ENCODE measurements around the gene GNLY. TPM values are rescaled to one million over a fixed set of nuclear protein-coding genes. Genes with fewer than 3 reads are reported as not detected.
"Not testable (repeated sequence)": the region's sequence is repeated elsewhere in the genome, so short reads cannot be mapped to it uniquely, and the experiment has no call there.

GNLY gene
- polyA plus RNA-seq, 1 of the 3 experiments (the other 2 are of a cell fraction) = not detected

DNA sequence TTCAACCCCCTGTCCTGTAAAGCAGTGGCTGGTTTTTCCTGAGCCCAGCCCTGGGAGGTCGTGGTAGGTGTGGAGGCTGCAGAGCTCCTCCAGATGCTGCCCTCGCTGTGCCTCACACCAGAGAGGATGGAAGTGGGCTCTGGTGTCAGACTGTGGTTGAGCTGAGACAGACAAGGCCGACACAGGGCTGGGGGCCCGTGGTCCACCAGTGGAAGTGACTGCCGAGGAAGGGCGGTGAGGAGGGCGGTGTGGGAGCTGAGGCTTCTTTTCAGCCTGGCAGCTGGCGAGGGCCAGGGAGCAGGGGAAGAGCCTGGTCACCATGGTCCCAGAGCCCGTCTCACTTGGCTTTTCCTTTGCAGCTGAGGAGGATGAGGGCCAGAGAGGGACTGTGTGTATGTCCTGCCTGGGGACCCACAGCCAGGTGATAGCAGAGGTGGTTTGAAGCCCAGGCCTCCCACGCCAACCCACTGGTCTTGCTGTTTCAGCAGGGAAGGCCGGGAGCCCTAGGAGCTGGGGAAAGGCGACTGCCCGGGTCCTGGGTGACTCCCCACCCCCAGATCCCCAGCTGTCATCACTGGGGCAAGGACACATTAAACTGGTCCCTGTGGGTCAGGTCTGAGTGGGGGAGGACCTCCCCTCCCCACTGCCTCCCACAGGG is 34.7 kb upstream of the GNLY start:
- H3K36me3 ChIP-seq (replicated peaks in 1 of 2; ENCODE audit: control insufficient read depth in 1 of 2, insufficient read depth in 2 of 2, low read length in 1 of 2) = peaks cover 0 to 4% of the 10 kb centered on the region in 2 experiments
- no peak overlapping the region for H3K4me3 ChIP-seq (ENCODE audit: low read depth in 2 of 2, low read length in 1 of 2)
- H3K9me3 ChIP-seq = no peaks in the 10 kb centered on the region
- peaks cover 6% of the 10 kb centered on the region for H3F3A ChIP-seq (replicated peaks; ENCODE audit: insufficient read depth)
- 0 out of 2 replicates have a peak, but pooled peaks cover 6% of the 10 kb centered on the region for H4K20me1 ChIP-seq (ENCODE audit: insufficient read depth)
- ChIA-PET CTCF (interaction anchor here (1.2 to 7.5 kb wide), 4 partner anchors 10 to 59 kb away, joined by 5 to 49 read pairs (median 12); no protein-coding TSS in a partner anchor), POLR2A (interaction anchor here (0.6 to 0.9 kb wide), 2 partner anchors 22 to 58 kb away, joined by 3 to 7 read pairs; no protein-coding TSS in a partner anchor)
- no peak overlapping the region for H3K4me2 ChIP-seq
- no peak for DNase-seq
- H3K9ac ChIP-seq = no peak overlapping the region
- H3K27ac ChIP-seq (ENCODE audit: low read depth in 2 of 2, low read length in 1 of 2) = no peak overlapping the region
- H3K4me1 ChIP-seq (ENCODE audit: control insufficient read depth in 1 of 2, insufficient read depth in 2 of 2, low read depth in 1 of 2, low read length in 1 of 2) = no peaks in the 10 kb centered on the region
- no peak for TF ChIP-seq SIN3A (IDR thresholded peaks at IDR 0.05; ENCODE audit: borderline replicate concordance, low read depth, low read length)
- TF ChIP-seq SMC3 (IDR thresholded peaks at IDR 0.05; ENCODE audit: low read depth, low read length) = no peak
- TF ChIP-seq NFIC (IDR thresholded peaks at IDR 0.05; ENCODE audit: borderline replicate concordance) = no peak
- TF ChIP-seq, protein P1, sequence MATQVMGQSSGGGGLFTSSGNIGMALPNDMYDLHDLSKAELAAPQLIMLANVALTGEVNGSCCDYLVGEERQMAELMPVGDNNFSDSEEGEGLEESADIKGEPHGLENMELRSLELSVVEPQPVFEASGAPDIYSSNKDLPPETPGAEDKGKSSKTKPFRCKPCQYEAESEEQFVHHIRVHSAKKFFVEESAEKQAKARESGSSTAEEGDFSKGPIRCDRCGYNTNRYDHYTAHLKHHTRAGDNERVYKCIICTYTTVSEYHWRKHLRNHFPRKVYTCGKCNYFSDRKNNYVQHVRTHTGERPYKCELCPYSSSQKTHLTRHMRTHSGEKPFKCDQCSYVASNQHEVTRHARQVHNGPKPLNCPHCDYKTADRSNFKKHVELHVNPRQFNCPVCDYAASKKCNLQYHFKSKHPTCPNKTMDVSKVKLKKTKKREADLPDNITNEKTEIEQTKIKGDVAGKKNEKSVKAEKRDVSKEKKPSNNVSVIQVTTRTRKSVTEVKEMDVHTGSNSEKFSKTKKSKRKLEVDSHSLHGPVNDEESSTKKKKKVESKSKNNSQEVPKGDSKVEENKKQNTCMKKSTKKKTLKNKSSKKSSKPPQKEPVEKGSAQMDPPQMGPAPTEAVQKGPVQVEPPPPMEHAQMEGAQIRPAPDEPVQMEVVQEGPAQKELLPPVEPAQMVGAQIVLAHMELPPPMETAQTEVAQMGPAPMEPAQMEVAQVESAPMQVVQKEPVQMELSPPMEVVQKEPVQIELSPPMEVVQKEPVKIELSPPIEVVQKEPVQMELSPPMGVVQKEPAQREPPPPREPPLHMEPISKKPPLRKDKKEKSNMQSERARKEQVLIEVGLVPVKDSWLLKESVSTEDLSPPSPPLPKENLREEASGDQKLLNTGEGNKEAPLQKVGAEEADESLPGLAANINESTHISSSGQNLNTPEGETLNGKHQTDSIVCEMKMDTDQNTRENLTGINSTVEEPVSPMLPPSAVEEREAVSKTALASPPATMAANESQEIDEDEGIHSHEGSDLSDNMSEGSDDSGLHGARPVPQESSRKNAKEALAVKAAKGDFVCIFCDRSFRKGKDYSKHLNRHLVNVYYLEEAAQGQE (IDR thresholded peaks at IDR 0.05; ENCODE audit: low read depth, low read length) = no peak
- TF ChIP-seq GATA2 (CRISPR knock-in tag; IDR thresholded peaks at IDR 0.05) = no peak
- TF ChIP-seq, protein P2, sequence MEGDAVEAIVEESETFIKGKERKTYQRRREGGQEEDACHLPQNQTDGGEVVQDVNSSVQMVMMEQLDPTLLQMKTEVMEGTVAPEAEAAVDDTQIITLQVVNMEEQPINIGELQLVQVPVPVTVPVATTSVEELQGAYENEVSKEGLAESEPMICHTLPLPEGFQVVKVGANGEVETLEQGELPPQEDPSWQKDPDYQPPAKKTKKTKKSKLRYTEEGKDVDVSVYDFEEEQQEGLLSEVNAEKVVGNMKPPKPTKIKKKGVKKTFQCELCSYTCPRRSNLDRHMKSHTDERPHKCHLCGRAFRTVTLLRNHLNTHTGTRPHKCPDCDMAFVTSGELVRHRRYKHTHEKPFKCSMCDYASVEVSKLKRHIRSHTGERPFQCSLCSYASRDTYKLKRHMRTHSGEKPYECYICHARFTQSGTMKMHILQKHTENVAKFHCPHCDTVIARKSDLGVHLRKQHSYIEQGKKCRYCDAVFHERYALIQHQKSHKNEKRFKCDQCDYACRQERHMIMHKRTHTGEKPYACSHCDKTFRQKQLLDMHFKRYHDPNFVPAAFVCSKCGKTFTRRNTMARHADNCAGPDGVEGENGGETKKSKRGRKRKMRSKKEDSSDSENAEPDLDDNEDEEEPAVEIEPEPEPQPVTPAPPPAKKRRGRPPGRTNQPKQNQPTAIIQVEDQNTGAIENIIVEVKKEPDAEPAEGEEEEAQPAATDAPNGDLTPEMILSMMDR (IDR thresholded peaks at IDR 0.05) = no peak
- no peak for TF ChIP-seq MEF2A (IDR thresholded peaks at IDR 0.05; ENCODE audit: borderline replicate concordance, low read depth)
- no peak for TF ChIP-seq RXRA (IDR thresholded peaks at IDR 0.05; ENCODE audit: borderline replicate concordance, low read depth)
- no peak for TF ChIP-seq ELF1 (IDR thresholded peaks at IDR 0.05)
- TF ChIP-seq GABPA (IDR thresholded peaks at IDR 0.05; ENCODE audit: low read depth) = no peak
- TF ChIP-seq FOXJ3 (CRISPR knock-in tag; IDR thresholded peaks at IDR 0.05) = no peak
- TF ChIP-seq, protein P3, sequence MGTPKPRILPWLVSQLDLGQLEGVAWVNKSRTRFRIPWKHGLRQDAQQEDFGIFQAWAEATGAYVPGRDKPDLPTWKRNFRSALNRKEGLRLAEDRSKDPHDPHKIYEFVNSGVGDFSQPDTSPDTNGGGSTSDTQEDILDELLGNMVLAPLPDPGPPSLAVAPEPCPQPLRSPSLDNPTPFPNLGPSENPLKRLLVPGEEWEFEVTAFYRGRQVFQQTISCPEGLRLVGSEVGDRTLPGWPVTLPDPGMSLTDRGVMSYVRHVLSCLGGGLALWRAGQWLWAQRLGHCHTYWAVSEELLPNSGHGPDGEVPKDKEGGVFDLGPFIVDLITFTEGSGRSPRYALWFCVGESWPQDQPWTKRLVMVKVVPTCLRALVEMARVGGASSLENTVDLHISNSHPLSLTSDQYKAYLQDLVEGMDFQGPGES (IDR thresholded peaks at IDR 0.05; ENCODE audit: low read depth, low read length) = no peak
- TF ChIP-seq, protein P4, sequence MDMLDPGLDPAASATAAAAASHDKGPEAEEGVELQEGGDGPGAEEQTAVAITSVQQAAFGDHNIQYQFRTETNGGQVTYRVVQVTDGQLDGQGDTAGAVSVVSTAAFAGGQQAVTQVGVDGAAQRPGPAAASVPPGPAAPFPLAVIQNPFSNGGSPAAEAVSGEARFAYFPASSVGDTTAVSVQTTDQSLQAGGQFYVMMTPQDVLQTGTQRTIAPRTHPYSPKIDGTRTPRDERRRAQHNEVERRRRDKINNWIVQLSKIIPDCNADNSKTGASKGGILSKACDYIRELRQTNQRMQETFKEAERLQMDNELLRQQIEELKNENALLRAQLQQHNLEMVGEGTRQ (IDR thresholded peaks at IDR 0.05; ENCODE audit: borderline replicate concordance, low read depth, low read length) = no peak
- no peaks in the 10 kb centered on the region for H3K9me2 ChIP-seq
- H3K27me3 ChIP-seq (ENCODE audit: insufficient read depth) = no peaks in the 10 kb centered on the region
- no peak overlapping the region for H2AFZ ChIP-seq (ENCODE audit: low read depth)
- WGBS (ENCODE audit: low lambda C conversion rate) = 87% methylated on average over 9 of the region's 13 CpGs
- H3K79me2 ChIP-seq (ENCODE audit: insufficient read depth) = no peaks in the 10 kb centered on the region

DNA sequence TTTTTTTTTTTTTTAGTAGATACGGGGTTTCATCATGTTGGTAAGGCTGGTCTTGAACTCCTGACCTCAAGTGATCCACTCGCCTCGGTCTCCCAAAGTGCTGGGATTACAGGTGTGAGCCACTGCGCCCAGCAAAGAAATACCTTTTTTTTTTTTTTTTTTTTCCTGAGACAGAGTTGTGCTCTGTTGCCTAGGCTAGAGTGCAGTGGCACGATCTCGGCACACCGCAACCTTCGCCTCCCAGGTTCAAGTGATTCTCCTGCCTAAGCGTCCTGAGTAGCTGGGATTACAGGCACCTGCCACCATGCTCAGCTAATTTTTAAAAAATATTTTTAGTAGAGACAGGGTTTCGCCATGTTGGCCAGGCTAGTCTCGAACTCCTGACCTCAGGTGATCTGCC is 33.9 kb upstream of the GNLY start:
- H4K20me1 ChIP-seq (ENCODE audit: insufficient read depth); H2AFZ ChIP-seq (ENCODE audit: low read depth); DNase-seq; H3K36me3 ChIP-seq (replicated peaks in 1 of 2; ENCODE audit: control insufficient read depth in 1 of 2, insufficient read depth in 2 of 2, low read length in 1 of 2); POLR2A ChIA-PET; H3K27ac ChIP-seq (ENCODE audit: low read depth in 2 of 2, low read length in 1 of 2); H3K27me3 ChIP-seq (ENCODE audit: insufficient read depth); H3K4me1 ChIP-seq (ENCODE audit: control insufficient read depth in 1 of 2, insufficient read depth in 2 of 2, low read depth in 1 of 2, low read length in 1 of 2); H3K9ac ChIP-seq; H3K79me2 ChIP-seq (ENCODE audit: insufficient read depth); H3K4me2 ChIP-seq; H3K9me2 ChIP-seq; H3K4me3 ChIP-seq (ENCODE audit: low read depth in 2 of 2, low read length in 1 of 2); H3F3A ChIP-seq (replicated peaks; ENCODE audit: insufficient read depth); H3K9me3 ChIP-seq: not testable (repeated sequence)
- 94% methylated on average over 11 of the region's 11 CpGs for WGBS (ENCODE audit: low lambda C conversion rate)
- CTCF ChIA-PET = interaction anchor here (1.2 to 7.5 kb wide), 4 partner anchors 17 to 47 kb away, joined by 3 to 49 read pairs (median 12); no protein-coding TSS in a partner anchor
